PC-3 (cell line): ENCODE data around the gene L3MBTL2. TPM values are rescaled to one million over a fixed set of nuclear protein-coding genes. Genes with fewer than 3 reads are reported as not detected.

Source experiments
- ATAC-seq: fragments of 200-7000 bp; cut with Tn5 transposase; 2 replicates; pipeline ENCODE4 v1.9.1; 2020; ENCODE audit warnings: mild to moderate bottlenecking, moderate library complexity
- BruUV-seq: library from RNA; stranded (reverse); fragments of 400-500 nt; replicated peaks from 2 replicates; lab custom pipeline; 2021; lab: Mats Ljungman, UMichigan
- CTCF ChIA-PET: fragments of 300-600 bp; sonication (Branson Sonifier 250); formaldehyde crosslinking; loops from one replicate; lab custom pipeline; 2022; ENCODE audit warnings: antibody characterized with exemption; lab: Charles Lee
- POLR2A ChIA-PET: fragments of 300-600 bp; sonication (Branson Sonifier 250); formaldehyde crosslinking; loops from one replicate; lab custom pipeline; 2022; ENCODE audit warnings: antibody characterized with exemption; ENCODE audit not compliant: unreplicated experiment; lab: Charles Lee
- DNase-seq: peaks from one replicate; pipeline ENCODE4 v3.0.0-alpha.2; 2015
- H2AFZ ChIP-seq: fragments of 300-600 bp; sonication (generic); 2 replicates; pipeline ENCODE4 v1.6.0; 2016; ENCODE audit warnings: antibody characterized with exemption, low read length
- H3F3A ChIP-seq: fragments of 300-600 bp; sonication (generic); one replicate; pipeline ENCODE4 v1.6.0; 2017; ENCODE audit warnings: antibody characterized with exemption, low read length, control low read depth, mild to moderate bottlenecking; ENCODE audit not compliant: unreplicated experiment
- H3K27ac ChIP-seq: fragments of 300-600 bp; sonication (generic); 2 replicates; pipeline ENCODE4 v1.5.1; 2016; ENCODE audit warnings: mild to moderate bottlenecking, low read length
- H3K27me3 ChIP-seq: fragments of 300-600 bp; sonication (generic); 2 replicates; pipeline ENCODE4 v1.6.1; 2016; ENCODE audit warnings: low read length, mixed read lengths
- H3K36me3 ChIP-seq: fragments of 300-600 bp; sonication (generic); 2 replicates; pipeline ENCODE4 v1.6.1; 2016; ENCODE audit warnings: low read depth, mixed run types, low read length, mixed read lengths
- H3K4me1 ChIP-seq: fragments of 300-600 bp; sonication (generic); 2 replicates; pipeline ENCODE4 v1.5.1; 2016; ENCODE audit warnings: low read length; ENCODE audit not compliant: insufficient read depth
- H3K4me2 ChIP-seq: fragments of 300-600 bp; sonication (generic); 2 replicates; pipeline ENCODE4 v1.6.0; 2016; ENCODE audit warnings: low read length
- H3K4me3 ChIP-seq: fragments of 300-600 bp; sonication (generic); 2 replicates; pipeline ENCODE4 v1.5.1; 2016; ENCODE audit warnings: mild to moderate bottlenecking, low read length, mixed read lengths
- H3K79me2 ChIP-seq: fragments of 300-600 bp; sonication (generic); 2 replicates; pipeline ENCODE4 v1.6.1; 2017; ENCODE audit warnings: low read length, mixed read lengths
- H3K9ac ChIP-seq: fragments of 300-600 bp; sonication (generic); 2 replicates; pipeline ENCODE4 v1.6.0; 2016; ENCODE audit warnings: mild to moderate bottlenecking, low read length
- H3K9me2 ChIP-seq: fragments of 300-600 bp; sonication (generic); replicated peaks from 2 replicates; pipeline ENCODE4 v1.6.1; 2016; ENCODE audit warnings: mixed run types, low read length, mixed read lengths
- H3K9me3 ChIP-seq: fragments of 300-600 bp; sonication (generic); 2 replicates; pipeline ENCODE4 v1.6.1; 2016; ENCODE audit warnings: low read length, mixed read lengths
- H4K20me1 ChIP-seq: fragments of 300-600 bp; sonication (generic); 2 replicates; pipeline ENCODE4 v1.6.1; 2016; ENCODE audit warnings: low read length, mixed read lengths
- CTCF ChIP-seq: fragments of 300-600 bp; sonication (generic); conservative IDR thresholded peaks from 2 replicates; pipeline ENCODE4 v1.5.1; 2017; ENCODE audit warnings: antibody characterized with exemption, low read depth, mild to moderate bottlenecking, low read length
- EZH2 ChIP-seq: fragments of 300-600 bp; sonication (generic); IDR thresholded peaks from one replicate; pipeline ENCODE4 v1.6.1; 2017; ENCODE audit warnings: antibody characterized with exemption, mild to moderate bottlenecking, low read length; ENCODE audit not compliant: unreplicated experiment
- EZH2phosphoT487 ChIP-seq: fragments of 300-600 bp; sonication (generic); IDR thresholded peaks from 2 replicates; pipeline ENCODE4 v1.6.1; 2018; ENCODE audit warnings: mild to moderate bottlenecking, antibody characterized with exemption, low read length, borderline replicate concordance
- intact Hi-C: fragments of 100-400 bp; cut with micrococcal nuclease; formaldehyde crosslinking; loops from 2 replicates; pipeline ENCODE4 v1.9.0; 2023
- total RNA-seq: library from RNA; depleted of rRNA; stranded (reverse); fragments of >200 nt; gene quantifications from 2 replicates; pipeline ENCODE4 v1.2.3, GENCODE V29; 2014

The L3MBTL2 gene
- total RNA-seq, 1 experiment from 2014 or later: 22.7 TPM

GRCh38 chr22:41241133-41241676 lies 36.1 kb downstream of the L3MBTL2 start:
- Histone ChIP-seq H3K27ac (no peak overlapping the region), H3K36me3 (no peaks in the 10 kb centered on the region), H3K27me3 (no peaks in the 10 kb centered on the region), H3K4me2 (no peak overlapping the region), H3K79me2 (no peaks in the 10 kb centered on the region), H3K9ac (no peak overlapping the region), H2AFZ (no peak overlapping the region), H3F3A (no peaks in the 10 kb centered on the region), H3K9me3 (no peaks in the 10 kb centered on the region), H4K20me1 (no peaks in the 10 kb centered on the region), H3K4me1 (0 out of 2 replicates have a peak, but pooled peaks cover 3% of the 10 kb centered on the region), H3K4me3 (no peak overlapping the region), H3K9me2 (no peaks in the 10 kb centered on the region)
- ATAC-seq: no peak
- intact Hi-C loops: no loop called here
- ChIA-PET CTCF (no interaction called here), POLR2A (no interaction called here)
- TF ChIP-seq EZH2 (no peak), EZH2phosphoT487 (no peak), CTCF (no peak)
- no peak for DNase-seq
- BruUV-seq: no TSS peak

- intact Hi-C loops: no loop called here
- no peak overlapping the region for H3K27ac ChIP-seq
These were observed 37.4 kb downstream of the L3MBTL2 start for GRCh38 chr22:41242396-41243117.

More at GRCh38 chr22:41242396-41243117, 37.4 kb downstream of the L3MBTL2 start:
- ChIA-PET CTCF (no interaction called here), POLR2A (no interaction called here)
- TF ChIP-seq EZH2phosphoT487 (no peak), EZH2 (no peak), CTCF (no peak)
- DNase-seq (no peak), ATAC-seq (no peak)
- H3K27me3 ChIP-seq: no peaks in the 10 kb centered on the region
- H3K36me3 ChIP-seq: no peaks in the 10 kb centered on the region
- no peaks in the 10 kb centered on the region for H3F3A ChIP-seq
- no peaks in the 10 kb centered on the region for H4K20me1 ChIP-seq
- H3K9me2 ChIP-seq: no peaks in the 10 kb centered on the region
- no peak overlapping the region for H3K4me3 ChIP-seq
- no peaks in the 10 kb centered on the region for H3K4me1 ChIP-seq
- H2AFZ ChIP-seq: no peak overlapping the region
- BruUV-seq: no TSS peak
- no peaks in the 10 kb centered on the region for H3K79me2 ChIP-seq
- H3K9ac ChIP-seq: no peak overlapping the region
- H3K9me3 ChIP-seq: no peaks in the 10 kb centered on the region
- no peak overlapping the region for H3K4me2 ChIP-seq
